Esophagus muscularis mucosa (tissue), 4 donors: ENCODE measurements around the gene CDC42SE2. TPM values are rescaled to one million over a fixed set of nuclear protein-coding genes. Genes with fewer than 3 reads are reported as not detected.

Experiments
- DNase-seq: peaks from one replicate; pipeline ENCODE4 v3.0.0-alpha.2; 2017; ENCODE audit errors: extremely low spot score
- H3K27ac ChIP-seq, 4 donors: fragments of 200-600 bp; sonication (generic); replicated peaks in 1 of 4; 1 replicate in 3 of 4; 2 replicates in 1 of 4; pipeline ENCODE4 v1.5.1; 2016 to 2019; ENCODE audit warnings: mild to moderate bottlenecking in 1 of 4
- H3K27me3 ChIP-seq, 4 donors: fragments of 200-600 bp; sonication (generic); one replicate each; pipeline versions ENCODE4 v1.5.1 to v1.6.0; 2016 to 2019
- H3K36me3 ChIP-seq, 4 donors: fragments of 200-600 bp; sonication (generic); one replicate each; pipeline ENCODE4 v1.5.1; 2016 to 2019
- H3K4me1 ChIP-seq, 4 donors: fragments of 200-600 bp; sonication (generic); one replicate each; pipeline ENCODE4 v1.5.1; 2016 to 2019
- H3K4me3 ChIP-seq, 4 donors: fragments of 200-600 bp; sonication (generic); 1 replicate in 2 of 4; 2 replicates in 2 of 4; pipeline ENCODE4 v1.5.1; 2016 to 2019; ENCODE audit warnings: mild to moderate bottlenecking in 4 of 4, moderate library complexity in 1 of 4
- H3K9me3 ChIP-seq, 4 donors: fragments of 200-600 bp; sonication (generic); 1 replicate in 3 of 4; 2 replicates in 1 of 4; pipeline ENCODE4 v1.5.1; 2016 to 2019
- EP300 ChIP-seq: sonication (generic); formaldehyde crosslinking; IDR thresholded peaks from one replicate; pipeline ENCODE4 v1.6.1; 2017; ENCODE audit warnings: antibody characterized with exemption
- POLR2A ChIP-seq: fragments of 450-650 bp; IDR thresholded peaks from one replicate; pipeline ENCODE4 v1.6.1; 2017; ENCODE audit warnings: antibody characterized with exemption, moderate library complexity, mild to moderate bottlenecking, low read depth
- POLR2AphosphoS5 ChIP-seq, 2 donors: sonication (generic); formaldehyde crosslinking; IDR thresholded peaks; one replicate each; pipeline ENCODE4 v1.6.1; 2017; ENCODE audit warnings: antibody characterized with exemption in 2 of 2
- WGBS: methylation state at CpG from one replicate; pipeline ENCODE4 v1.1.5; 2018; 5-methylcytosine and 5-hydroxymethylcytosine counted together
- intact Hi-C: fragments of 100-400 bp; cut with DNase I; formaldehyde crosslinking; loops from one replicate; pipeline ENCODE4 v1.15.1; 2023
- total RNA-seq, 4 donors: library from RNA; depleted of rRNA; stranded (reverse); fragments of >200 nt; gene quantifications; one replicate each; pipeline versions ENCODE4 v1.1.0 to v1.2.1, GENCODE V29; 2016
- TF ChIP-seq, protein P1 (sequence below), 3 experiments: fragments of 200-600 bp in 2 of 3; fragments of 450-650 bp in 1 of 3; sonication (generic) in 2 of 3; IDR thresholded peaks; one replicate each; pipeline ENCODE4 v1.5.1; 2017 to 2019; ENCODE audit warnings: antibody characterized with exemption in 3 of 3, mild to moderate bottlenecking in 2 of 3, moderate library complexity in 1 of 3

CDC42SE2 gene
- total RNA-seq, 4 donors from 2014 or later = 23.1 to 28.0 (median 25.4) TPM

GRCh38 chr5:131272724-131273123 is 8.9 kb downstream of the CDC42SE2 start:
- intact Hi-C loops = no loop called here
- Histone ChIP-seq H3K27ac (no peak overlapping the region), H3K4me1 (peaks cover 0 to 31% (median 21%) of the 10 kb centered on the region in 4 donors), H3K27me3 (no peaks in the 10 kb centered on the region), H3K9me3 (no peaks in the 10 kb centered on the region), H3K4me3 (no peak overlapping the region), H3K36me3 (no peaks in the 10 kb centered on the region)
- DNase-seq = no peak
- 99% methylated on average over 2 of the region's 2 CpGs for WGBS
- TF ChIP-seq EP300 (no peak), POLR2A (no peak), POLR2AphosphoS5 (IDR thresholded peaks at IDR 0.05) (no peak)
- TF ChIP-seq, protein P1, sequence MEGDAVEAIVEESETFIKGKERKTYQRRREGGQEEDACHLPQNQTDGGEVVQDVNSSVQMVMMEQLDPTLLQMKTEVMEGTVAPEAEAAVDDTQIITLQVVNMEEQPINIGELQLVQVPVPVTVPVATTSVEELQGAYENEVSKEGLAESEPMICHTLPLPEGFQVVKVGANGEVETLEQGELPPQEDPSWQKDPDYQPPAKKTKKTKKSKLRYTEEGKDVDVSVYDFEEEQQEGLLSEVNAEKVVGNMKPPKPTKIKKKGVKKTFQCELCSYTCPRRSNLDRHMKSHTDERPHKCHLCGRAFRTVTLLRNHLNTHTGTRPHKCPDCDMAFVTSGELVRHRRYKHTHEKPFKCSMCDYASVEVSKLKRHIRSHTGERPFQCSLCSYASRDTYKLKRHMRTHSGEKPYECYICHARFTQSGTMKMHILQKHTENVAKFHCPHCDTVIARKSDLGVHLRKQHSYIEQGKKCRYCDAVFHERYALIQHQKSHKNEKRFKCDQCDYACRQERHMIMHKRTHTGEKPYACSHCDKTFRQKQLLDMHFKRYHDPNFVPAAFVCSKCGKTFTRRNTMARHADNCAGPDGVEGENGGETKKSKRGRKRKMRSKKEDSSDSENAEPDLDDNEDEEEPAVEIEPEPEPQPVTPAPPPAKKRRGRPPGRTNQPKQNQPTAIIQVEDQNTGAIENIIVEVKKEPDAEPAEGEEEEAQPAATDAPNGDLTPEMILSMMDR (IDR thresholded peaks at IDR 0.05) = no peak

GRCh38 chr5:131274326-131275063 is 10.6 kb downstream of the CDC42SE2 start:
- H3K36me3 ChIP-seq = no peaks in the 10 kb centered on the region
- WGBS = 88% methylated on average over 6 of the region's 6 CpGs
- H3K4me3 ChIP-seq = no peak overlapping the region
- no peaks in the 10 kb centered on the region for H3K9me3 ChIP-seq
- DNase-seq = no peak
- no peak overlapping the region for H3K27ac ChIP-seq
- H3K27me3 ChIP-seq = no peaks in the 10 kb centered on the region
- peaks cover 0 to 23% (median 12%) of the 10 kb centered on the region in 4 donors for H3K4me1 ChIP-seq
- intact Hi-C loops = no loop called here
- TF ChIP-seq, protein P1 (IDR thresholded peaks at IDR 0.05) = no peak
- no peak for TF ChIP-seq EP300

- H3K27me3 ChIP-seq = no peaks in the 10 kb centered on the region
- no peaks in the 10 kb centered on the region for H3K9me3 ChIP-seq
- H3K4me1 ChIP-seq = peaks cover 0 to 32% (median 13%) of the 10 kb centered on the region in 4 donors
- TF ChIP-seq POLR2A = no peak
- TF ChIP-seq EP300 = no peak
- no peak for TF ChIP-seq POLR2AphosphoS5 (IDR thresholded peaks at IDR 0.05)
- TF ChIP-seq, protein P1 (IDR thresholded peaks at IDR 0.05) = no peak
- no peaks in the 10 kb centered on the region for H3K36me3 ChIP-seq
- WGBS = 87% methylated on average over 6 of the region's 6 CpGs
- DNase-seq = no peak
- H3K27ac ChIP-seq = no peak overlapping the region
- intact Hi-C loops = no loop called here
- no peak overlapping the region for H3K4me3 ChIP-seq
These were observed 12.2 kb downstream of the CDC42SE2 start for GRCh38 chr5:131276072-131276471.

- TF ChIP-seq POLR2AphosphoS5 (IDR thresholded peaks at IDR 0.05) = no peak
- TF ChIP-seq, protein P1 (IDR thresholded peaks at IDR 0.05) = no peak
- TF ChIP-seq POLR2A = no peak
- no peak for TF ChIP-seq EP300
- H3K27me3 ChIP-seq = no peaks in the 10 kb centered on the region
- no peak for DNase-seq
- no peaks in the 10 kb centered on the region for H3K36me3 ChIP-seq
- no peak overlapping the region for H3K27ac ChIP-seq
- no peak overlapping the region for H3K4me3 ChIP-seq
- intact Hi-C loops = no loop called here
- peaks cover 0 to 28% (median 17%) of the 10 kb centered on the region in 4 donors for H3K4me1 ChIP-seq
- no peaks in the 10 kb centered on the region for H3K9me3 ChIP-seq
These were observed 13.6 kb downstream of the CDC42SE2 start for GRCh38 chr5:131277447-131277846.
